H54 (cell line): ENCODE data around the gene TRPV3.
"Not testable (repeated sequence)": the region's sequence is repeated elsewhere in the genome, so short reads cannot be mapped to it uniquely, and the experiment has no call there.

Source experiments
- DNase-seq: peaks from one replicate; pipeline ENCODE4 v3.0.0; 2011; ENCODE audit warnings: low spot score, mixed read lengths; ENCODE audit not compliant: insufficient read length
- FAIRE-seq: peaks from 3 replicates; lab custom pipeline; 2011; peaks lifted over from hg19 to GRCh38; lab: Jason Lieb, UNC
- POLR2A ChIP-seq: IDR thresholded peaks from 2 replicates; pipeline ENCODE4 v1.6.1; 2011; ENCODE audit warnings: low read depth, mild to moderate bottlenecking, low read length

Gene TRPV3

GRCh38 chr17:3590231-3590630 lies 32.6 kb upstream of the TRPV3 start:
- DNase-seq (no peak), FAIRE-seq (no peak)
- TF ChIP-seq POLR2A = no peak

- FAIRE-seq = no peak
- no peak for DNase-seq
- no peak for TF ChIP-seq POLR2A
Measured at GRCh38 chr17:3589784-3590183, 32.2 kb upstream of the TRPV3 start.

GRCh38 chr17:3585826-3586225 lies 28.2 kb upstream of the TRPV3 start:
- DNase-seq (no peak), FAIRE-seq (no peak)
- TF ChIP-seq POLR2A = no peak

- no peak for TF ChIP-seq POLR2A
- no peak for FAIRE-seq
Measured at GRCh38 chr17:3583456-3583855, 25.8 kb upstream of the TRPV3 start.

GRCh38 chr17:3582915-3583314 lies 25.3 kb upstream of the TRPV3 start:
- no peak for FAIRE-seq
- DNase-seq = no peak
- TF ChIP-seq POLR2A = no peak

More at GRCh38 chr17:3583456-3583855, 25.8 kb upstream of the TRPV3 start:
- no peak for DNase-seq

GRCh38 chr17:3578667-3579066 lies 21.1 kb upstream of the TRPV3 start:
- not testable (repeated sequence) for FAIRE-seq, DNase-seq

GRCh38 chr17:3576970-3577369 lies 19.4 kb upstream of the TRPV3 start:
- FAIRE-seq (no peak), DNase-seq (no peak)
- TF ChIP-seq POLR2A = no peak

GRCh38 chr17:3575511-3575910 lies 17.9 kb upstream of the TRPV3 start:
- TF ChIP-seq POLR2A = no peak
- FAIRE-seq (peak; percentile 80), DNase-seq (peak; percentile 25)

- DNase-seq (no peak), FAIRE-seq (no peak)
- TF ChIP-seq POLR2A = no peak
Measured at GRCh38 chr17:3574231-3574630, 16.6 kb upstream of the TRPV3 start.

GRCh38 chr17:3573246-3574100 lies 15.9 kb upstream of the TRPV3 start:
- no peak for TF ChIP-seq POLR2A
- DNase-seq (no peak), FAIRE-seq (no peak)

- no peak for TF ChIP-seq POLR2A
- DNase-seq (no peak), FAIRE-seq (no peak)
Measured at GRCh38 chr17:3572231-3572630, 14.6 kb upstream of the TRPV3 start.

- no peak for TF ChIP-seq POLR2A
- FAIRE-seq (no peak), DNase-seq (no peak)
Measured at GRCh38 chr17:3571043-3571900, 13.7 kb upstream of the TRPV3 start.

GRCh38 chr17:3569534-3570137 lies 12.0 kb upstream of the TRPV3 start:
- FAIRE-seq = no peak
- no peak for DNase-seq
- no peak for TF ChIP-seq POLR2A

- no peak for DNase-seq
- no peak for TF ChIP-seq POLR2A
- FAIRE-seq = no peak
Measured at GRCh38 chr17:3566551-3566950, 8.9 kb upstream of the TRPV3 start.
